Aortic smooth muscle cell (primary cell): Measurements from ENCODE around the gene ERCC8. TPM values are rescaled to one million over a fixed set of nuclear protein-coding genes. Genes with fewer than 3 reads are reported as not detected.

Experiments used
- total RNA-seq: library from RNA; depleted of rRNA; stranded (reverse); fragments of >200 nt; gene quantifications from 2 replicates; pipeline ENCODE4 v1.2.3, GENCODE V29; 2014

Gene ERCC8
- total RNA-seq, result 12.3 and 12.6 TPM in 2 replicates

GRCh38 chr5:60944904-60945812, at the start of gene ERCC8, which contains the start of gene NDUFAF2:
Gene ERCC8, minus strand, starts transcription at chr5:60945070. Its CDS starts 62 bp downstream, at chr5:60945008.
Gene NDUFAF2, plus strand, starts transcription at chr5:60945205. Its CDS starts 51 bp downstream, at chr5:60945256.

GRCh38 chr5:60843936-60844905, 100.6 kb downstream of the ERCC8 start, which contains the start of gene ELOVL7:
Gene ELOVL7, minus strand, starts transcription at chr5:60844269. Its CDS starts 56,872 bp downstream, at chr5:60787397.

Other genes starting within 250 kb of the ERCC8 start
- 3.0 and 4.9 TPM in 2 replicates for gene DEPDC1B, start 244.9 kb downstream of the ERCC8 start, total RNA-seq
- under 0.01 TPM in 1 of 2 replicates, not detected in the other for gene ELOVL7, start 100.8 kb downstream of the ERCC8 start, total RNA-seq
- 24.8 and 34.3 TPM in 2 replicates for gene NDUFAF2, start 135 bp upstream of the ERCC8 start, total RNA-seq
- 66.1 and 79.8 TPM in 2 replicates for gene SMIM15, start 217.4 kb upstream of the ERCC8 start, total RNA-seq